GM12878 (cell line): Measurements from ENCODE around the gene FGD5. TPM values are rescaled to one million over a fixed set of nuclear protein-coding genes. Genes with fewer than 3 reads are reported as not detected.

Source experiments
- BCLAF1 ChIP-seq: fragments of 450-650 bp; IDR thresholded peaks from 2 replicates; pipeline ENCODE4 v1.6.1; 2017; ENCODE audit warnings: antibody characterized with exemption, mild to moderate bottlenecking, moderate library complexity
- CBX3 ChIP-seq: fragments of 200-600 bp; sonication (generic); IDR thresholded peaks from 2 replicates; pipeline ENCODE4 v1.6.1; 2016; ENCODE audit warnings: low read depth, borderline replicate concordance
- EGR1 ChIP-seq, 2 experiments: IDR thresholded peaks; 1 replicate in 1 of 2; 2 replicates in 1 of 2; pipeline ENCODE4 v1.6.1; 2011 to 2012; ENCODE audit warnings: low read depth in 2 of 2, low read length in 2 of 2, borderline replicate concordance in 1 of 2, mild to moderate bottlenecking in 1 of 2, moderate library complexity in 1 of 2
- MEF2B ChIP-seq: fragments of 450-650 bp; IDR thresholded peaks from 2 replicates; pipeline ENCODE4 v1.6.1; 2018; ENCODE audit warnings: mild to moderate bottlenecking, moderate library complexity; ENCODE audit not compliant: partially characterized antibody, poor library complexity, severe bottlenecking
- MYB ChIP-seq: fragments of 150-350 bp; IDR thresholded peaks from 2 replicates; pipeline ENCODE4 v1.6.1; 2014; ENCODE audit warnings: mild to moderate bottlenecking, low read depth, low read length, borderline replicate concordance
- NR2C2 ChIP-seq: IDR thresholded peaks from 2 replicates; pipeline ENCODE4 v1.6.1; 2011; ENCODE audit warnings: borderline replicate concordance, low read depth; ENCODE audit not compliant: control insufficient read depth, insufficient read length
- SIN3A ChIP-seq: IDR thresholded peaks from 2 replicates; pipeline ENCODE4 v1.6.1; 2012; ENCODE audit warnings: low read depth, low read length, improper control_type of control experiment
- polyA plus RNA-seq, 11 experiments: library from polyadenylated mRNA; depleted of rRNA in 4 of 11; unstranded in 6 of 11; stranded (reverse) in 5 of 11; fragments of >200 nt; fragmentation: Nextera tagmentation in 4 of 11; fragmentation: Illumina TruSeq in 1 of 11; extraction: Ambion mirVana in 4 of 11; extraction: Trizol in 1 of 11; gene quantifications; 1 replicate in 1 of 11; 2 replicates in 10 of 11; pipeline versions ENCODE4 v1.2.1 to v1.2.3, GENCODE V29; 2011 to 2016; ENCODE audit warnings: inconsistent platforms in 2 of 11, missing spikeins in 2 of 11, low read depth in 1 of 11
- total RNA-seq, 4 experiments: library from RNA; depleted of rRNA in 3 of 4; stranded (reverse); fragments of >200 nt in 3 of 4; fragmentation: Illumina TruSeq in 1 of 4; extraction: Trizol in 1 of 4; gene quantifications; 2 replicates each; pipeline versions ENCODE4 v1.2.1 to v1.2.3, GENCODE V29; 2013 to 2021
- TF ChIP-seq, protein P1 (sequence below): fragments of 450-650 bp; IDR thresholded peaks from 2 replicates; pipeline ENCODE4 v1.6.1; 2017; ENCODE audit warnings: mild to moderate bottlenecking, moderate library complexity
- TF ChIP-seq, protein P2 (sequence below): IDR thresholded peaks from 2 replicates; pipeline ENCODE4 v1.6.1; 2012; ENCODE audit warnings: mild to moderate bottlenecking, low read depth, low read length
- TF ChIP-seq, protein P3 (sequence below): fragments of 450-650 bp; IDR thresholded peaks from 2 replicates; pipeline ENCODE4 v1.6.1; 2017; ENCODE audit warnings: mild to moderate bottlenecking, moderate library complexity

The FGD5 gene
- total and polyA plus RNA-seq, 10 of the 15 experiments (the other 5 are each of a cell fraction or from before 2014, with no cell fraction given) = 0.03 to 0.13 (median 0.11) TPM; not detected in 3

- TF ChIP-seq, protein P1, sequence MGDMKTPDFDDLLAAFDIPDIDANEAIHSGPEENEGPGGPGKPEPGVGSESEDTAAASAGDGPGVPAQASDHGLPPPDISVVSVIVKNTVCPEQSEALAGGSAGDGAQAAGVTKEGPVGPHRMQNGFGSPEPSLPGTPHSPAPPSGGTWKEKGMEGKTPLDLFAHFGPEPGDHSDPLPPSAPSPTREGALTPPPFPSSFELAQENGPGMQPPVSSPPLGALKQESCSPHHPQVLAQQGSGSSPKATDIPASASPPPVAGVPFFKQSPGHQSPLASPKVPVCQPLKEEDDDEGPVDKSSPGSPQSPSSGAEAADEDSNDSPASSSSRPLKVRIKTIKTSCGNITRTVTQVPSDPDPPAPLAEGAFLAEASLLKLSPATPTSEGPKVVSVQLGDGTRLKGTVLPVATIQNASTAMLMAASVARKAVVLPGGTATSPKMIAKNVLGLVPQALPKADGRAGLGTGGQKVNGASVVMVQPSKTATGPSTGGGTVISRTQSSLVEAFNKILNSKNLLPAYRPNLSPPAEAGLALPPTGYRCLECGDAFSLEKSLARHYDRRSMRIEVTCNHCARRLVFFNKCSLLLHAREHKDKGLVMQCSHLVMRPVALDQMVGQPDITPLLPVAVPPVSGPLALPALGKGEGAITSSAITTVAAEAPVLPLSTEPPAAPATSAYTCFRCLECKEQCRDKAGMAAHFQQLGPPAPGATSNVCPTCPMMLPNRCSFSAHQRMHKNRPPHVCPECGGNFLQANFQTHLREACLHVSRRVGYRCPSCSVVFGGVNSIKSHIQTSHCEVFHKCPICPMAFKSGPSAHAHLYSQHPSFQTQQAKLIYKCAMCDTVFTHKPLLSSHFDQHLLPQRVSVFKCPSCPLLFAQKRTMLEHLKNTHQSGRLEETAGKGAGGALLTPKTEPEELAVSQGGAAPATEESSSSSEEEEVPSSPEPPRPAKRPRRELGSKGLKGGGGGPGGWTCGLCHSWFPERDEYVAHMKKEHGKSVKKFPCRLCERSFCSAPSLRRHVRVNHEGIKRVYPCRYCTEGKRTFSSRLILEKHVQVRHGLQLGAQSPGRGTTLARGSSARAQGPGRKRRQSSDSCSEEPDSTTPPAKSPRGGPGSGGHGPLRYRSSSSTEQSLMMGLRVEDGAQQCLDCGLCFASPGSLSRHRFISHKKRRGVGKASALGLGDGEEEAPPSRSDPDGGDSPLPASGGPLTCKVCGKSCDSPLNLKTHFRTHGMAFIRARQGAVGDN = no peak
- TF ChIP-seq EGR1 (IDR thresholded peaks at IDR 0.05; ENCODE audit: borderline replicate concordance in 1 of 2, low read depth in 2 of 2, low read length in 2 of 2) (0 out of 3 replicates have a peak, but pooled peaks of 1 of the 2 experiments have one; percentile 41), MYB (no peak), NR2C2 (no peak), BCLAF1 (no peak), MEF2B (no peak), SIN3A (peak; percentile 39), CBX3 (no peak)
- TF ChIP-seq, protein P2, sequence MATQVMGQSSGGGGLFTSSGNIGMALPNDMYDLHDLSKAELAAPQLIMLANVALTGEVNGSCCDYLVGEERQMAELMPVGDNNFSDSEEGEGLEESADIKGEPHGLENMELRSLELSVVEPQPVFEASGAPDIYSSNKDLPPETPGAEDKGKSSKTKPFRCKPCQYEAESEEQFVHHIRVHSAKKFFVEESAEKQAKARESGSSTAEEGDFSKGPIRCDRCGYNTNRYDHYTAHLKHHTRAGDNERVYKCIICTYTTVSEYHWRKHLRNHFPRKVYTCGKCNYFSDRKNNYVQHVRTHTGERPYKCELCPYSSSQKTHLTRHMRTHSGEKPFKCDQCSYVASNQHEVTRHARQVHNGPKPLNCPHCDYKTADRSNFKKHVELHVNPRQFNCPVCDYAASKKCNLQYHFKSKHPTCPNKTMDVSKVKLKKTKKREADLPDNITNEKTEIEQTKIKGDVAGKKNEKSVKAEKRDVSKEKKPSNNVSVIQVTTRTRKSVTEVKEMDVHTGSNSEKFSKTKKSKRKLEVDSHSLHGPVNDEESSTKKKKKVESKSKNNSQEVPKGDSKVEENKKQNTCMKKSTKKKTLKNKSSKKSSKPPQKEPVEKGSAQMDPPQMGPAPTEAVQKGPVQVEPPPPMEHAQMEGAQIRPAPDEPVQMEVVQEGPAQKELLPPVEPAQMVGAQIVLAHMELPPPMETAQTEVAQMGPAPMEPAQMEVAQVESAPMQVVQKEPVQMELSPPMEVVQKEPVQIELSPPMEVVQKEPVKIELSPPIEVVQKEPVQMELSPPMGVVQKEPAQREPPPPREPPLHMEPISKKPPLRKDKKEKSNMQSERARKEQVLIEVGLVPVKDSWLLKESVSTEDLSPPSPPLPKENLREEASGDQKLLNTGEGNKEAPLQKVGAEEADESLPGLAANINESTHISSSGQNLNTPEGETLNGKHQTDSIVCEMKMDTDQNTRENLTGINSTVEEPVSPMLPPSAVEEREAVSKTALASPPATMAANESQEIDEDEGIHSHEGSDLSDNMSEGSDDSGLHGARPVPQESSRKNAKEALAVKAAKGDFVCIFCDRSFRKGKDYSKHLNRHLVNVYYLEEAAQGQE = no peak
- TF ChIP-seq, protein P3, sequence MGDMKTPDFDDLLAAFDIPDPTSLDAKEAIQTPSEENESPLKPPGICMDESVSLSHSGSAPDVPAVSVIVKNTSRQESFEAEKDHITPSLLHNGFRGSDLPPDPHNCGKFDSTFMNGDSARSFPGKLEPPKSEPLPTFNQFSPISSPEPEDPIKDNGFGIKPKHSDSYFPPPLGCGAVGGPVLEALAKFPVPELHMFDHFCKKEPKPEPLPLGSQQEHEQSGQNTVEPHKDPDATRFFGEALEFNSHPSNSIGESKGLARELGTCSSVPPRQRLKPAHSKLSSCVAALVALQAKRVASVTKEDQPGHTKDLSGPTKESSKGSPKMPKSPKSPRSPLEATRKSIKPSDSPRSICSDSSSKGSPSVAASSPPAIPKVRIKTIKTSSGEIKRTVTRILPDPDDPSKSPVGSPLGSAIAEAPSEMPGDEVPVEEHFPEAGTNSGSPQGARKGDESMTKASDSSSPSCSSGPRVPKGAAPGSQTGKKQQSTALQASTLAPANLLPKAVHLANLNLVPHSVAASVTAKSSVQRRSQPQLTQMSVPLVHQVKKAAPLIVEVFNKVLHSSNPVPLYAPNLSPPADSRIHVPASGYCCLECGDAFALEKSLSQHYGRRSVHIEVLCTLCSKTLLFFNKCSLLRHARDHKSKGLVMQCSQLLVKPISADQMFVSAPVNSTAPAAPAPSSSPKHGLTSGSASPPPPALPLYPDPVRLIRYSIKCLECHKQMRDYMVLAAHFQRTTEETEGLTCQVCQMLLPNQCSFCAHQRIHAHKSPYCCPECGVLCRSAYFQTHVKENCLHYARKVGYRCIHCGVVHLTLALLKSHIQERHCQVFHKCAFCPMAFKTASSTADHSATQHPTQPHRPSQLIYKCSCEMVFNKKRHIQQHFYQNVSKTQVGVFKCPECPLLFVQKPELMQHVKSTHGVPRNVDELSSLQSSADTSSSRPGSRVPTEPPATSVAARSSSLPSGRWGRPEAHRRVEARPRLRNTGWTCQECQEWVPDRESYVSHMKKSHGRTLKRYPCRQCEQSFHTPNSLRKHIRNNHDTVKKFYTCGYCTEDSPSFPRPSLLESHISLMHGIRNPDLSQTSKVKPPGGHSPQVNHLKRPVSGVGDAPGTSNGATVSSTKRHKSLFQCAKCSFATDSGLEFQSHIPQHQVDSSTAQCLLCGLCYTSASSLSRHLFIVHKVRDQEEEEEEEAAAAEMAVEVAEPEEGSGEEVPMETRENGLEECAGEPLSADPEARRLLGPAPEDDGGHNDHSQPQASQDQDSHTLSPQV = 0 out of 2 replicates have a peak, but pooled peaks have one; percentile 18
Observed at GRCh38 chr3:14947886-14948608, 129.3 kb downstream of the FGD5 start (continued).
